NOMO-1 treated with DMSO at 0.1 percent for 48 hours (cell line): ENCODE measurements around the gene EIF4G3.
A peak's percentile ranks its signal among the peaks of the same experiment; 100 is the strongest.
"Not testable (repeated sequence)": the region's sequence is repeated elsewhere in the genome, so short reads cannot be mapped to it uniquely, and the experiment has no call there.

ENCODE experiments used
- DNase-seq: peaks from one replicate; lab custom pipeline; 2025; ENCODE audit not compliant: unreplicated experiment; lab: John Stamatoyannopoulos, UW

Gene EIF4G3

GRCh38 chr1:21034725-21035628 is 141.7 kb downstream of the EIF4G3 start:
- DNase-seq: no peak

DNA sequence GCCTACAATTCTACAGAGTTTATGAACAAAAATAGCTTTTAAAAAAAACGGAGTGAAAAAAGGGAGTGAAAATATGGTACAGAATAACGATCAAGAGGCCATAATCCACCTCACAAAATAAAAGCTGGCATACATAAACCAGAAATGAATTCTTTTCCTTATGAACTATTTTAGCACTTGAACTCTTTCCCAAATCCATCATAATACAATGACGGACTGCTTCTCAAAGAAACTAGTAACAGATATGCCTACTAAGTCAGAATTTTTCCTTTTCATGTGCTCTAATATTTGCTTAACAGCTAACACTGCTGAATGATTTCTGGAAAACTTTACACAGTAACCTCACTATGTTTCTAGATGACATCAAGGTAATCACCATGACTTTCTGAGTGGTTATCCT is 144.0 kb downstream of the EIF4G3 start:
- no peak for DNase-seq

- DNase-seq: no peak
Observed at GRCh38 chr1:21030181-21030580, 146.5 kb downstream of the EIF4G3 start.

DNA sequence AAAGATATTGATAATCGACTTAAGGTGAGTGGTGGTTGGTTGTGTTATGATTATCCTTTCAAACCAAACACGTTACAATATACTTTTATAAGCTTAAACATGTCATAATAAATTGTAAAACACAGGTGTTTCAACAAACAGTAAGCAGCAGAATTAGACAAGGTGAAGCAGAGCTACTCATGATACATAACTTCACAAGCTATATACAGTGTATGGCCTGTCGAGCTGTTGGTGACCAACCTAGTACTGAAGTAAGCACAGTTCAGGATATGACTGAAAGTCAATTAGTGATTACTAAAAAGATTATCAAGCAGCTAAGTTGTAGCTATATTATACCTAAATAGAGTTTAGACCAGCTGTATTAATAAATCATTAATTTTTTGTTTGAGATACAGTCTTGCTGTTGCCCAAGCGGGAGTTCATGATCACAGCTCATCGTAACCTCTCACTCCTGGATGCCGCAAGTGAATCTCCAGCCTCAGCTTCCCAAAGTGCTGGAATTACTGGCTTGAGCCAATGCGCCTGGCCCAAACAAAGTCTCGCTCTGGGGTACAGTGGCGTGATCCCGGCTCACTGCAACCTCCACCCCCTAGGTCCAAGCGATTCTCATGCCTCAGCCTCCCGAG is 148.1 kb downstream of the EIF4G3 start:
- DNase-seq: no peak

DNA sequence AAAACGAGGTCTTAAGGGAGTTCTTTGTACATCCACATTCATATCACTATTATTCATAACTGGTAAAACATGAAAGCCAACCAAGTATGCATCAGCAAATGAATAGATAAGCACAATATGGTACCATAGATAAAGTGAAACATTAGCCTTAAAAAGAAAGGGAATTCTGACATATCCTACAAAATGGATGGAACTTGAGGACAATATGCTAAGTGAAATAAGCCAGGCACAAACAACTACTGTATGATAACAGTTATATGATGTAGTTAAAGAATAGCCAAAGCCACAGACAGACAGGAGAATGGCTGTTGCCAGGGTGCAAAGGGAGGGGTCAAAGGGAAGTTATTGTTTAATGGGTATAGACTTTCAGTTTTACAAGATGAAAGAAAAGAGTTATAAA is 148.9 kb downstream of the EIF4G3 start:
- no peak for DNase-seq

- no peak for DNase-seq
Observed at GRCh38 chr1:21024918-21025317, 151.8 kb downstream of the EIF4G3 start.

DNA sequence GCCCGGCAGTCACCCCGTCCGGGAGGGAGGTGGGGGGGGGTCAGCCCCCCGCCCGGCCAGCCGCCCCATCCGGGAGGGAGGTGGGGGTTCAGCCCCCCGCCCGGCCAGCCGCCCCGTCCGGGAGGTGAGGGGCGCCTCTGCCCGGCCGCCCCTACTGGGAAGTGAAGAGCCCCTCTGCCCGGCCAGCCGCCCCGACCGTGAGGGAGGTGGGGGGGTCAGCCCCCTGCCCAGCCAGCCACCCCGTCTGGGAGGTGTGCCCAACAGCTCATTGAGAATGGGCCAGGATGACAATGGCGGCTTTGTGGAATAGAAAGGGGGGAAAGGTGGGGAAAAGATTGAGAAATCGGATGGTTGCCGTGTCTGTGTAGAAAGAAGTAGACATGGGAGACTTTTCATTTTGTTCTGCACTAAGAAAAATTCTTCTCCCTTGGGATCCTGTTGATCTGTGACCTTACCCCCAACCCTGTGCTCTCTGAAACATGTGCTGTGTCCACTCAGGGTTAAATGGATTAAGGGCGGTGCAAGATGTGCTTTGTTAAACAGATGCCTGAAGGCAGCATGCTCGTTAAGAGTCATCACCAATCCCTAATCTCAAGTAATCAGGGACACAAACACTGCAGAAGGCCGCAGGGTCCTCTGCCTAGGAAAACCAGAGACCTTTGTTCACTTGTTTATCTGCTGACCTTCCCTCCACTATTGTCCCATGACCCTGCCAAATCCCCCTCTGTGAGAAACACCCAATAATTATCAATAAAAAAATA is 152.4 kb downstream of the EIF4G3 start:
- DNase-seq: not testable (repeated sequence)

DNA sequence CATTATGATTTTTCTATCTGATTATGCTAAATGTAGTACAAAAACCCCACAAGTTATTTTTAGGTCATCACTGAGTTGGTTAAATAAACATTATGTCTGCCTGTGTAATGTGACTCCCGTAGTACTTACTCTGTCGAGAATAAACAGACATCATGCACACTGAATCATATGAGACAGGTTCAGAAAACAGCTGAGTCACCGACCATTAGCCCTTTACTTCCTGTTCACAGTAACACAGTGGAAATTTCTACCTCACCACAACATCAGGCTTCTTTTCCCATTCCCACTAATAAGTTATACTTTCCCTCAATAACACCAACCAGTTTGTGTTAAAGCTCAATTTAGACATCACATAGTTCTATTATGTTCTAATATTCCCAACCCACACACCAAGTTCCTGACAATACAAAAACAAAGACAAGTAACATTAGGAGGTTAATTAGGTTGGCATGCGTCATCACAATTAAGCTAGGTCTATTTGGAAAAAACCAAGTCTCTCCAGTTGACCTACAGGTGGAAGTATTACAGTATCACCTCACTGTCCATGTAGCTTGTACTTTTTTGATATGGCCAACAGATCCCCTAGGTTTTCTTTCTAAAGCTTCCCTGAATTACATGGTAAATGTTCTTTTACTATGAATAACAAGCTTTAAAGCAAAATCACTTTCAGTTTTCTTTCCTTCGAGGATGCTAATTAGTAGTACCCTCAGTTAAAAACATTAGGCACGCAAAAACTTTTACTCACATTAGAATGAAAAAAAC is 154.2 kb downstream of the EIF4G3 start:
- DNase-seq: peak; percentile 91

- DNase-seq: no peak
Observed at GRCh38 chr1:21021311-21021710, 155.4 kb downstream of the EIF4G3 start.

DNA sequence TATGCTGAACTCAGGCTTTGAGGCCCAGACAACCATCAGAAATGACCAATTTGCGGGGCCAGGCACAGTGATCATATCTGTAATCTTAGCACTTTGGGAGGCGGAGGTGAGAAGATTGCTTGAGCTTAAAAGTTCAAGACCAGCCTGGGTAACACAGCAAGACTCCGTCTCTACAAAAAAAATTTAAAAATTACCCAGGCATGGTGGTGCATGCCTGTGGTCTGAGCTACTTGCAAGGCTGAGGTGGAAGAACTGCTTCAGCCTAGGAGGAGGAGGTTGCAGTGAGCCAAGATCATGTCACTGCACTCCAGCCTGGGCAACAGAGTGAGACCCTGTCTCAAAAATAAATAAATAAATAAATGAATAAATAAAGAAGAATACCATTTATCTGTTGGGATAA is 156.5 kb downstream of the EIF4G3 start:
- no peak for DNase-seq

DNA sequence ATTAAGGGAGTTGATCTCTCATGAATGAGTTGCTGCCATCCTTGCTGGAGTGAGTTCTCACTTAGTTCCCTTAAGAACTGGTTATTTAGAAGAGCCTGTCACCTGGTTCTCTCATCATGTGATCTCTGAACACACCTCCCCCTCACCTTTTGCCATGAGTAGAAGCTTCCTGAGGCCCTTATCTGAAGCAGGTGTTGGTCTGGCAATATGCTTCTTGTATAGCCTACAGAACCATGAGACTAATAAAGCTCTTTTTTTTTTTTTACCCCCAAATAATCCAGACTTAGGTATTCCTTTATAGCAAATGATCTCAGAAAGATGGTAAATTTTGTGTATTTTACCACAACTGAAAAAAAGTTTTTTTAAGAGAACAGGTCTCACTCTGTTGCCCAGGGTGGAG is 158.0 kb downstream of the EIF4G3 start:
- DNase-seq: no peak

- no peak for DNase-seq
Observed at GRCh38 chr1:21013510-21013909, 163.2 kb downstream of the EIF4G3 start.

- DNase-seq: no peak
Observed at GRCh38 chr1:21012937-21013336, 163.8 kb downstream of the EIF4G3 start.

- DNase-seq: no peak
Observed at GRCh38 chr1:21007876-21008275, 168.8 kb downstream of the EIF4G3 start.

- DNase-seq: no peak
Observed at GRCh38 chr1:21005466-21006239, 171.0 kb downstream of the EIF4G3 start.

GRCh38 chr1:21003281-21004045 is 173.2 kb downstream of the EIF4G3 start:
- DNase-seq: no peak

GRCh38 chr1:21001042-21001441 is 175.7 kb downstream of the EIF4G3 start:
- no peak for DNase-seq

DNA sequence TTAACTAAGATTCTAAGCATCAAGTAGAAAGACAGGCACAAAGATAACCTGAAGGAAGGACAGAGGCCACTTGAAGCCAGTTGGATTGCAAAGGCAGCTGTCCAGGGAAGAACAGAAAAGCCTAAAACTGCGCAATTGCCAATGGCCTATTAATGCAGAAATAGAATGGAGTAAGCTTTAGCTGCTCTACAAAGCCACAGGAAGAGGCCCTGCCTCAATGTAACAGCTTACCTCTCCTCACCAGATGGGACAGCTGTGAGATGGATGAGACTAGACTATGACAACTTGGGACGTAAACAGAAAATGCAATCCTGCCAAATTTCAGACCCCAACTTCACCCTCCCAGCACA is 176.5 kb downstream of the EIF4G3 start:
- no peak for DNase-seq

GRCh38 chr1:20999525-21000244 is 177.0 kb downstream of the EIF4G3 start:
- DNase-seq: no peak
